Hematopoietic multipotent progenitor cell treated with erythropoietin and hydrocortisone succinate and interleukin-3 and kit ligand, for 6 days (in vitro differentiated cells): ENCODE results near the gene POLR2C.

Source experiments
- DNase-seq: peaks from one replicate; pipeline ENCODE4 v3.0.0-alpha.2; 2015

Gene POLR2C

DNA sequence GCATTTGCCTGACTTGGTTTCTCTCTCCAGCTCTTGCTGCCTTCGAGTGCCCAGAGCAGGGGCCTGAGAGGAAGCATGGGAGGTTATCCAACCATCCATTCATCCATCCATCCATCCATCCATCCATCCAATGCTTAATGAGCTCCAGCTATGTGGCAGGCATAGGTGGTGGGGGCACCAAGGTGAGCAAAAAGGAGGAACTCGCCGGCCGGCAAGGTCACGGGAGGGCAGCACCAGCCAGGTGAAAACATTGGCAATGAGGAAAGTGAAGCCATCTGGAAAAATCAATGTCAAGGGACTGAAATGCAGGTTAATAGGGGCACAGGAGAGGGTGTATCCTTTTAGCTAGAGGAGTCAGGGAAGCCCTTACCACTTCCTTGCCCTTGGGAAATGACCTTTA, 42.0 kb downstream of the POLR2C start:
- no peak for DNase-seq

DNA sequence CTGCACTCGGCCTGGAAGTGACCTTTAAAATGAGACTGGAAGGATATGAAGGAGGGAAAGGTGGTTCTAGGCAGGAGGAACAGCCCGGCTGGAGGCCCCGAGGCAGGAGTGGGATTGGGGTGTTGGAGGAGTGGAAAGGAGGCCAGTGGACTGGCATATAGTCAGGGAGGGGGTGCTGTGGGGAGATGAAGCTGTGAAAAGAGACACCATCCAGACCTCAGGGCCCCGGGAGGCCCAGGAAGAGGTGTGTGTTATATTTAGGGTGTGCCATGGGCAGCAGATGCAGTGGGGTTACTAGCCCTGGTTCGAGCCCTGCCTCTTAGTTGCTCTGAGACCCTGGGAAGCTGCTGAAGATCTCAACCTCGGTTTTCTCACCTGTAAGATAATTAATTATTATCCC, 42.7 kb downstream of the POLR2C start:
- DNase-seq = no peak

DNA sequence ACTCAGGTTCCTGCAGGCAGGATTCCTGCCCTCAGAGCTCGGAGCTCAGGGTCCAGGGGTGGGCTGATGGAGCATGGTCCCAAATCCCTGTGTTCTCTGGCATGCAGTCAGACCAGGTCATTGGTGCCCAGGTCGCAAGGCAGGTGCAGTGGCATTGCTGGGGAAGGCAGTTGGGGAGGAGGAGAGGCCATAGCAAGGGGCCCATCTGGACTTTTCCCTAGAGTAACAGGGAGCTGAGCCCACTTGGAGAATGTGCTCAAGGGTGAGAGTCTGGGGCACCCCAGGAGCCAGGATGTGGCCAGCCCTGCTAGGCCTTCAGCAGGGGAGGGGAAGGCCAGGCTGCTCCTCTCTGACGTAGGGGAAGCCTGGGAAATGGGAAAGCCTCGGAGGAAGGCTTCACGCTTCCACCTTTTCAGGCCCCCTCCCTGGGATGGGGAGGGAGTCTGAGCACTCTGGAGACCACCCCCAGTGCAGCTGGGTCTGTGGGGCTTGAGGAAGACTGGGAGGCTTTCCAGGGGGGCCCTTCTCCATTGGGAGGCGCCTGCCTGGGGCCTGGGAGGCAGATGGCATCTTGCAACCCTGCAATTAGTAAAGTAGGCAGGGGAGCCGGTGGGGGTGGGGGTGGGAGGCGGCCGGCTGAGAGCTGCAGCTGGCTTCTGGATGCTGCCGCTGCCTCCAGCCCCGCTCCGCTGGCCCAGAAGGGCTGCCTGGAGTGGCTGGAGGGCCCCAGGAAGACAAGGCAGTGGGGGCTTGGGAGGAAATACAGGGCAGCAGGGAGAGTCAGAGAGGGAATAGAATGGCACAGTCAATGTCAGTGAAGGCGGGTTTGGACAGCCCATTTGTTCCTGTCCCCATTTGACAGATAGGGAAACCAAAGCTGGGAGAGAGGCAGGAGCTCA, 44.9 kb downstream of the POLR2C start:
- no peak for DNase-seq

DNA sequence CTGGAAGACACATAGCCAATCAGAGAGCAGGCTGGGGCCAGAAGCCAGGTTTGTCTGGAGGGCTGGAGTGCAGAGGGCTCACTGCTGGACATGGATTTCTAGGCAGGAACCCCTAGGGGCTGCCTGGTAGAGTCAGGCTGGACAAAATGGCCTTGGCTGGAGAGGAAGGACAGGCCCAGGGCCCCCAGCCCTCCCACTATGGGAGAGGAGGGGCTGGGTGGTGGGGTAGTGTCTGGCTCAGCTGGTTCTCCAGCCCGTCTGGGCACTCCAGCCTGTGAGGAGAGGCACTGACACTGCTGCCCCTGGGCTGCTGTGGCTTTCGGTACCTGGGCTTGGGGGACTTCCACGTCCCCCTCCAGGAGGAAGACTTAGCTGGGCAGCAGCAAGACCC, 45.6 kb downstream of the POLR2C start:
- DNase-seq = no peak

GRCh38 chr16:57509231-57509923, 46.9 kb downstream of the POLR2C start:
- no peak for DNase-seq

GRCh38 chr16:57510016-57510871, 47.8 kb downstream of the POLR2C start:
- DNase-seq = no peak

- DNase-seq = no peak
Observed at GRCh38 chr16:57512296-57513001, 50.0 kb downstream of the POLR2C start.

GRCh38 chr16:57513371-57514102, 51.1 kb downstream of the POLR2C start:
- DNase-seq = no peak

GRCh38 chr16:57514371-57514770, 51.9 kb downstream of the POLR2C start:
- DNase-seq = no peak

DNA sequence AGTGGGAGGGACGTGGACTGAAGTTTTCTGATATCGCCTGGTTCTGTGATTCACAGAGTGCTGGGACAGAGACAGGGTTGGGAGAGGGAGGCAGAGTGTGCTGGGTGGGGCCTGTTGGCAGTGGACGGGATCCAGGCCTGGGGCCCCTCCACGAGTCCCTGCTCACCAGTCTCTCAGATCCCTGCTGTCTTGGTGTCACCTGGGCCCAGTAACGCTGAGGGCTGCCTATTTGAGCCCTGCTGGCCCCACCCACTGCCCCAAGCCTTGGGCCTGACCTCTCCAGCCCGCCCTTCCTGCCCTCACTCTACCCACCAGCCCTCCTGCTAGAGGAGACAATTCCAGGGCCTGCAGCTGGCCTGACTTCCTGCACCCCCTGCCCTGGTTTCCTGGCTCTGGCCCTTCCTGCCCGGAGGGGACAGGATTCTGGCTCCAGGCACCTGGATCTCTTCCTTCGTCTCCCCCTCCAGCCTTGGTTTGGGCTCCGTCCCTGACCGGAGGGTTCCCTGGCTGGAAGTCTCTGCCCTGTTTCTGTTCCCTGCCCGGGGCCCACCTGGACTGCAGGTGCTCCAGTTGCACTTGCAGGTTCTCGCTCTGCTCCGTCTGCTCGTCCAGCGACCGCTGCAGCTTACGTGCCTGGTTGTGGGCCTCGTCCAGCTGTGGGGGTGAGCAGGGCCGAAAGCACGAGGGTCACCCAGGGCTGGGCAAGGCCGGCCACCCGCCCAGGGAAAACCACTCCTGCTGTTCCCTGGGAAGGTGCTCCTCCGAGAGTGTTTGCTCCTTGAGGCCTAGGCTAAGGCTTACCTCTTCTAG, 52.5 kb downstream of the POLR2C start:
- no peak for DNase-seq

DNA sequence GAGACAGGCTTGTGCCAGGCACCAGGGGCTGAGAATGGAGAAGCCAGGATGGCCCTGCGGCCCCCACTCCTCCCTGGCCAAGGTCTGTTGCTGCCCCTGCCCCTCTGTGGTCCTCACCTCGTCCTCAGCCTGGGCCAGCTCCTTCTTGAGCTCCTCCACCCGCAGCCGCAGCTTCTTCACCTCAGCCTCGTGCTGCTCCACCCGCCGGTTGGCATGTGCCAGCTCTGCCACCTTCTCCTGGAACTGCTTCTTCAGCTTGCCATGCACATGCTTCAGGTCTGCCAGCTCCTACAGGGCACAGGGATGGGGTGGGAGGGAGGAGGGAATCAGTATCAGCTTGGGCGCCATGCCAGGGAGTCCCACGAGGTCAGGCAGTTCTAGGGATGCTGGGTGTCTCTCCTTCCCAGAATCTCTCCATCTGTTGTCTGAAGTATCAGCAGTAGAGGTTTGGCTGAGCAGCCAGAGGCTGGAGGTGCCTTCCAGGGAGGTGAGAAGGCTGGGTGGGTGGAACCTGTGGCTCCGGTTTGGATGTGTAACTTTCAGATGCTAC, 53.8 kb downstream of the POLR2C start:
- DNase-seq = no peak

DNA sequence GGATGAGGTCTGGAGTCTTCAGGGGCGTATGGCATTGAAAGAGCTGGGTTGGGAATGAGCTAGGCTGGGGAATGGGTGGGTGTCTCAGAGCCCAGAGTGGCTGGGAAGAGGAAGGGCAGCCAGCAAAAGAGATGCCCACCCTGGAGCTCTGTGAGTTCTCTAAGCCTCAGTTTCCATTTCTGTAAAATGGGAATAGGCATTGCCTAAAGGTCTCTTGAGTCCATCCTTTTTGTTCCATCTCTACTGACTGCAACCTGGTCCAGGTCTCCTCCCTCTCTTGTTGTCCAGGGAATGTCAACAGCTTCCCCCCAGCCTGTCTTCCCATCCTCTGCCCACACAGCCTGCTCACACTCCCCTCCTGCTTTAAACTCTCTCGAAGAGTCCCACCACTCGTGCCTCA, 54.3 kb downstream of the POLR2C start:
- no peak for DNase-seq

DNA sequence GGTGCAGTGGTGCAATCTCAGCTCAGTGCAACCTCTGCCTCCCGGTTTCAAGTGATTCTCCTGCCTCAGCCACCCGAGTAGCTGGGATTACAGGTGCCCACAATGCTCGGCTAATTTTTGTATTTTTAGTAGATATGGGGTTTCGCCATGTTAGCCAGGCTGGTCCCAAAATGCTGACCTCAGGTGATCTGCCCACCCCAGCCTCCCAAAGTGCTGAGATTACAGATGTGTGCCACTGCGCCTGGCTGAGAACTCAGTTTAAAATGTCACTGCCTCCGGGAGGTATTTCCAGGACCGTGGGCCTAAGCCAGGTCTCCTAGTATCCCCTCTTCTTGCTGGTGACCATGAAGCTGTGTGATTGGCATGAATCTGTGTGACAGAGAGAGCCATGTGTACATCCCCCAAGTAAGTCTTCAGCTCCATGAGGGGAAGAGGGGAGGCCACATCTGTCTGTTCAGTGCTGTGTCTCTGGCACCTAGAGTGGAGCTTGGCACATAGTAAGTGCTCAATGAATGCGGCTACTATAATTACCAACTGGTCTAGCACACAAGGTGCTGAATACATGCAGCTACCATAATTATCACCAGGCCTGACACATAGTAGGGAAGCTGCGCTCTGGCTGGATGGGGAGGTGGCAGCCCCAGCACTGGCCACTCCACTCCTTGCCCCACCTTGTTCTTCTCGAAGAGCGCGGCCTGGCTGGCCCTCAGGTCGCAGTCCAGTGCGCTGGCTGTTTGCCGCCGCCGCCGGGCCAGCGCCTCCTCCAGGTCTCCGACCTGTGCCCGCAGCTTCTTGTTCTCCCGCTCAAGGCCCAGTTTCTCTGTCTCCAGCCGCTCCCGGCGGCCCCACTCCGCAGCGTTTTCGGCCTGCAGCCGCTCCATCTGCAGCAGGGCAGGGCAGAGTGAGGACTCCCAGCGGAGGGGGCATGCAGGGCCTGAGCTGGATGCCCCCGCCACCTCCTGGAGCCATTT, 55.2 kb downstream of the POLR2C start:
- DNase-seq = no peak

- no peak for DNase-seq
Observed at GRCh38 chr16:57518520-57518919, 56.0 kb downstream of the POLR2C start.

- DNase-seq = no peak
Observed at GRCh38 chr16:57518922-57519321, 56.4 kb downstream of the POLR2C start.

- DNase-seq = peak; percentile 87
Observed at GRCh38 chr16:57519796-57520360, 57.4 kb downstream of the POLR2C start.
